Activated naive CD4-positive, alpha-beta T cell treated with Interleukin-2 at 50 U/mL for 16 hours (primary cell): ENCODE data around the gene NKAP.
A peak's percentile ranks its signal among the peaks of the same experiment; 100 is the strongest.
"Not testable (repeated sequence)": the region's sequence is repeated elsewhere in the genome, so short reads cannot be mapped to it uniquely, and the experiment has no call there.

Experiments
- DNase-seq: peaks from one replicate; pipeline ENCODE4 v3.0.0-alpha.2; 2020

Gene NKAP

GRCh38 chrX:119935215-119935874 is 8.2 kb downstream of the NKAP start:
- DNase-seq: no peak

GRCh38 chrX:119922391-119922790 is 21.2 kb downstream of the NKAP start:
- not testable (repeated sequence) for DNase-seq

GRCh38 chrX:119919835-119920585 is 23.5 kb downstream of the NKAP start:
- DNase-seq: no peak

GRCh38 chrX:119917877-119918276 is 25.7 kb downstream of the NKAP start:
- no peak for DNase-seq

- no peak for DNase-seq
Observed at GRCh38 chrX:119916310-119916709, 27.2 kb downstream of the NKAP start.

GRCh38 chrX:119900976-119901375 is 42.6 kb downstream of the NKAP start:
- DNase-seq: no peak

GRCh38 chrX:119899125-119899524 is 44.4 kb downstream of the NKAP start:
- DNase-seq: no peak

- no peak for DNase-seq
Observed at GRCh38 chrX:119895843-119896326, 47.7 kb downstream of the NKAP start, which contains the start of gene AKAP14. TSS of gene AKAP14 (plus strand) at chrX:119895893. CDS start at chrX:119903224, 7,331 bp downstream.

- DNase-seq: not testable (repeated sequence)
Observed at GRCh38 chrX:119891961-119892692, 51.4 kb downstream of the NKAP start.

- DNase-seq: not testable (repeated sequence)
Observed at GRCh38 chrX:119890626-119891025, 52.9 kb downstream of the NKAP start.

- peak; percentile 66 for DNase-seq
Observed at GRCh38 chrX:119887721-119888425, 55.7 kb downstream of the NKAP start.

- no peak for DNase-seq
Observed at GRCh38 chrX:119885554-119886428, 57.8 kb downstream of the NKAP start.

- DNase-seq: peak; percentile 14
Observed at GRCh38 chrX:119880552-119881437, 62.8 kb downstream of the NKAP start.

- DNase-seq: no peak
Observed at GRCh38 chrX:119880076-119880475, 63.5 kb downstream of the NKAP start.

- DNase-seq: no peak
Observed at GRCh38 chrX:119878740-119879139, 64.8 kb downstream of the NKAP start.

GRCh38 chrX:119871599-119872395 is 71.8 kb downstream of the NKAP start, which contains the start of the genes NDUFA1 and RNF113A:
TSS of gene NDUFA1 (plus strand) at chrX:119871832. CDS start at chrX:119871912, 80 bp downstream.
TSS of gene RNF113A (minus strand) at chrX:119871733. CDS start at chrX:119871613, 120 bp downstream.
- peak; percentile 86 for DNase-seq

- DNase-seq: no peak
Observed at GRCh38 chrX:119871245-119871598, 72.3 kb downstream of the NKAP start.
